Lower leg skin (tissue), 4 donors: ENCODE results near the gene FAM219B. TPM values are rescaled to one million over a fixed set of nuclear protein-coding genes. Genes with fewer than 3 reads are reported as not detected.

Source experiments
- DNase-seq, 2 donors: peaks; one replicate each; pipeline ENCODE4 v3.0.0-alpha.2; 2019; ENCODE audit warnings: low spot score in 2 of 2
- H3K4me3 ChIP-seq: fragments of 200-600 bp; sonication (generic); 2 replicates; pipeline ENCODE4 v1.5.1; 2017; ENCODE audit warnings: mild to moderate bottlenecking, low read depth; ENCODE audit not compliant: poor library complexity, severe bottlenecking
- CTCF ChIP-seq, 3 donors: fragments of 450-650 bp; IDR thresholded peaks; one replicate each; pipeline ENCODE4 v1.5.1; 2016; ENCODE audit warnings: antibody characterized with exemption in 3 of 3, mild to moderate bottlenecking in 3 of 3, moderate library complexity in 2 of 3
- POLR2A ChIP-seq, 2 donors: fragments of 450-650 bp; IDR thresholded peaks; one replicate each; pipeline ENCODE4 v1.6.1; 2016 to 2017; ENCODE audit warnings: antibody characterized with exemption in 2 of 2, mild to moderate bottlenecking in 1 of 2, moderate library complexity in 1 of 2
- WGBS, 2 donors: methylation state at CpG; one replicate each; pipeline ENCODE4 v1.1.5; 2018; 5-methylcytosine and 5-hydroxymethylcytosine counted together
- intact Hi-C: fragments of 100-400 bp; cut with DNase I; formaldehyde crosslinking; loops from one replicate; pipeline ENCODE4 v1.15.0; 2023; ENCODE audit warnings: low total_unique reads
- total RNA-seq, 4 donors: library from RNA; depleted of rRNA; stranded (reverse); fragments of >200 nt; gene quantifications; one replicate each; pipeline ENCODE4 v1.1.0, GENCODE V29; 2016

Gene FAM219B
- total RNA-seq, 4 donors from 2014 or later = 60.3 to 72.6 (median 67.5) TPM

- 0% methylated on average over 9 to 20 of the region's 20 CpGs for WGBS, 2 donors
- no peak for TF ChIP-seq POLR2A (IDR thresholded peaks at IDR 0.05)
- TF ChIP-seq CTCF (IDR thresholded peaks at IDR 0.05) = no peak
- DNase-seq = peak in 1 of 2 donors; percentile 88
- peak overlapping the region; percentile 76 for H3K4me3 ChIP-seq
- intact Hi-C loops = no loop called here
These were observed 593 bp downstream of the FAM219B start for GRCh38 chr15:74906067-74906449.

DNA sequence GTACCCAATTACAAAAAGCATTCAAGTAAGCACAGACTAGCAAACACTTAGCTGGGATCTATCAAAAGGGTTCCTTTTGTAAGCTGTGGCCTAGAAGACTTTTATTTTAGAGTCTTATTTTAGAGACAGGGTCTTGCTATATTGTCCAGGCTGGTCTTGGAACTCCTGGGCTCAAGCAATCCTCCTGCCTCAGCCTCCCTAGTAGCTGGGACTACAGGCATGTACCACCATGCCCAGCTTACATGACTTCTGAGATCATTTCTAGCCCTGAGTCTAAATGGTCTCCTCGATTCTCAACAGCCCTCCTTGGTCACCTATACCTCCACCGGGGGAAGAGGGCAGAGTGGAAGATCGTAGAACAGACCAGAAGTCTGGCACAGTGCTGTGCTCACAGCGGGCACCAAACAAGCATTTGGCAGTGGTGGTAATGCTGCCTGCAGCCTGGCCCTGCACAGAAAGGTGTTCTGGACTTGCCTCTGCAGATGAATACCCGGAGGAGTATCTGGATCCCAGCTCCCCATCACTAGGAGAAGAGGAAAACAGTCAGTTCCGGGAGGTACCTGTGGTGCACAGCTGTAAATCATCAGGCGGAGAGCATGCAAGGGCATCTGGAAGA, 2.4 kb downstream of the FAM219B start:
- 91 to 92% methylated on average over 7 of the region's 7 CpGs for WGBS, 2 donors
- TF ChIP-seq CTCF (IDR thresholded peaks at IDR 0.05) (no peak), POLR2A (IDR thresholded peaks at IDR 0.05) (no peak)
- intact Hi-C loops = no loop called here
- no peak for DNase-seq
- H3K4me3 ChIP-seq = no peak overlapping the region

GRCh38 chr15:74903676-74904075, 3.0 kb downstream of the FAM219B start:
- intact Hi-C loops = no loop called here
- TF ChIP-seq CTCF (IDR thresholded peaks at IDR 0.05) = no peak
- no peak for TF ChIP-seq POLR2A (IDR thresholded peaks at IDR 0.05)
- WGBS, 2 donors = 94 to 100% methylated on average over 1 of the region's 1 CpG
- H3K4me3 ChIP-seq = no peak overlapping the region
- no peak for DNase-seq

- intact Hi-C loops = no loop called here
- TF ChIP-seq CTCF (IDR thresholded peaks at IDR 0.05) = no peak
- TF ChIP-seq POLR2A (IDR thresholded peaks at IDR 0.05) = no peak
- H3K4me3 ChIP-seq = no peak overlapping the region
- WGBS, 2 donors = 79 to 84% methylated on average over 4 of the region's 4 CpGs
- no peak for DNase-seq
These were observed 4.2 kb downstream of the FAM219B start for GRCh38 chr15:74902295-74903075.

DNA sequence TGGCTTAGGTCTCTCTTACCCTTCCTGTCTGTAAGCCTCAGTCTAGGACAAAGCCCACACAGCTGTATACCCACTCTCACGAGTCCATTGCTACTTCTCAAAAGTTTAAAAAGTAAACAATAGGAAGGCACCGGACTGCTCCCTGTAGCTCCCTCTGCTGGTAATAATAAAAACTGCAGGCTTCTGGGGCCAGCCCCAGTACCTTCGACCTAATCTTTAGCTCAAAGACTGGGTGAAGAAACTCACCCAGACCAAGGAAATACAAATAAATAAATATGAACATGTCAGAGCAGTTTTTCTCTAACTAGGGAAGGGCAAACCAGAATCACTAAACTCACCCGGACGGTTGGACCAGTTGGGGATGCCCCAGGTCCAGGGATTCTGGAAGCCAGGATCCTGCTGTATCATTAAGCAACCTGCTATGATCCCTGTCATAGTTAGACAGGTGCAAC, 5.0 kb downstream of the FAM219B start:
- WGBS, 2 donors = 13% methylated on average over 5 of the region's 5 CpGs
- TF ChIP-seq CTCF (IDR thresholded peaks at IDR 0.05) = peak in 1 of 3 donors; percentile 75
- no peak for TF ChIP-seq POLR2A (IDR thresholded peaks at IDR 0.05)
- no peak overlapping the region for H3K4me3 ChIP-seq
- DNase-seq = peak; percentile 66 to 93
- intact Hi-C loops = no loop called here
